ENCODE measurements around the gene HDAC4.
A peak's percentile ranks its signal among the peaks of the same experiment; 100 is the strongest.

DNA sequence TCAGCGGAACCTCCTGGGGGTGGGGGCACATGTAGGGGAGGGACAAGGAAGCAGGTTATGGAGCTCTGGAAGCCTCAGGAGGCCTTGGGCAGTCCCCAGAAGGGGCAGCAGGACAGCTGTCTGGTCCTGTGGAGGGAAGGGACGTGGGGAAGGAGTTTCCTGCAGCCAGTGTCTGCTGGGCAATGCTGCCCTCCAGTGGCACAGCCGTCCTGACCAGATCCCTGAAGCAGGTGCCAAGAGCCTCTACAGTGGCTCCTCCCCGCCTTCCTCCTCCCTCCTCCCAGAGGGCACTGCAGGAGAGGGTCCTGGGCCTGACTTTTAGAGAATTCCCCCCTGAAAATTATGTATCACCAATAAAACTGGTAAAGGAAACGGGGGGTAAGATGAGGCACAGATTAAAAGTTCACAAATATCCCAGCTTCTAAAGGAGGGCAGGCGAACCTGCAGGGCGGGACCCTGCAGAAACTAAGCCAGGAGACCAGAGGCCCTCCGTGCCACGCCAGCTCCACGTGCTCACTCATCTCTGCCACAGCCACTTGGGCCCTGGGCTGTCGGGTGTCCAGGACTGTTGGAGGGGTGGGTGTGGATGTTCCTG lies 294.4 kb downstream of the HDAC4 start:
- TF ChIP-seq, protein P1, sequence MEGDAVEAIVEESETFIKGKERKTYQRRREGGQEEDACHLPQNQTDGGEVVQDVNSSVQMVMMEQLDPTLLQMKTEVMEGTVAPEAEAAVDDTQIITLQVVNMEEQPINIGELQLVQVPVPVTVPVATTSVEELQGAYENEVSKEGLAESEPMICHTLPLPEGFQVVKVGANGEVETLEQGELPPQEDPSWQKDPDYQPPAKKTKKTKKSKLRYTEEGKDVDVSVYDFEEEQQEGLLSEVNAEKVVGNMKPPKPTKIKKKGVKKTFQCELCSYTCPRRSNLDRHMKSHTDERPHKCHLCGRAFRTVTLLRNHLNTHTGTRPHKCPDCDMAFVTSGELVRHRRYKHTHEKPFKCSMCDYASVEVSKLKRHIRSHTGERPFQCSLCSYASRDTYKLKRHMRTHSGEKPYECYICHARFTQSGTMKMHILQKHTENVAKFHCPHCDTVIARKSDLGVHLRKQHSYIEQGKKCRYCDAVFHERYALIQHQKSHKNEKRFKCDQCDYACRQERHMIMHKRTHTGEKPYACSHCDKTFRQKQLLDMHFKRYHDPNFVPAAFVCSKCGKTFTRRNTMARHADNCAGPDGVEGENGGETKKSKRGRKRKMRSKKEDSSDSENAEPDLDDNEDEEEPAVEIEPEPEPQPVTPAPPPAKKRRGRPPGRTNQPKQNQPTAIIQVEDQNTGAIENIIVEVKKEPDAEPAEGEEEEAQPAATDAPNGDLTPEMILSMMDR (IDR thresholded peaks at IDR 0.05; ENCODE audit: insufficient read depth, low read length, poor library complexity, severe bottlenecking) = peak; percentile 13
- no peak for TF ChIP-seq EZH2phosphoT487 (conservative IDR thresholded peaks at IDR 0.05; ENCODE audit: low read length)
